Activated T-cell treated with anti-CD3 and anti-CD28 coated beads, Interleukin-2, amount 50 U/mL, for 72 hours (primary cell): Measurements from ENCODE around the gene NRAP. TPM values are rescaled to one million over a fixed set of nuclear protein-coding genes. Genes with fewer than 3 reads are reported as not detected.

Source experiments
- ATAC-seq, 2 donors: fragments of 150-1000 bp; cut with Tn5 transposase; replicated peaks in 1 of 2; 2 replicates each; pipeline ENCODE4 v1.10.0; 2021; ENCODE audit warnings: moderate library complexity in 2 of 2, mild to moderate bottlenecking in 1 of 2
- DNase-seq, 2 donors: peaks; one replicate each; pipeline ENCODE4 v3.0.0; 2021 to 2022; ENCODE audit warnings: mixed read lengths in 1 of 2
- H3K27ac Mint-ChIP-seq: one replicate; pipeline ENCODE4 v1.8.0; 2022; ENCODE audit warnings: mild to moderate bottlenecking, moderate library complexity, mixed read lengths
- H3K27me3 Mint-ChIP-seq: one replicate; pipeline ENCODE4 v1.8.0; 2022; ENCODE audit warnings: low read depth, mixed read lengths
- H3K36me3 Mint-ChIP-seq, 2 donors: one replicate each; pipeline ENCODE4 v1.8.0; 2022; ENCODE audit warnings: mixed read lengths in 2 of 2, mild to moderate bottlenecking in 1 of 2; ENCODE audit not compliant: insufficient read depth in 2 of 2
- H3K4me1 Mint-ChIP-seq: one replicate; pipeline ENCODE4 v1.8.0; 2022; ENCODE audit warnings: low read depth, mixed read lengths
- H3K4me3 Mint-ChIP-seq, 2 donors: one replicate each; pipeline ENCODE4 v1.8.0; 2022; ENCODE audit warnings: mild to moderate bottlenecking in 2 of 2, mixed read lengths in 2 of 2, moderate library complexity in 2 of 2
- H3K9me3 Mint-ChIP-seq, 2 donors: one replicate each; pipeline ENCODE4 v1.8.0; 2022; ENCODE audit warnings: mixed read lengths in 2 of 2
- total RNA-seq, 2 donors: library from RNA; stranded (reverse); gene quantifications; one replicate each; pipeline ENCODE4 v1.2.3, GENCODE V29; 2022

NRAP gene
- total RNA-seq, 2 donors from 2014 or later = not detected

- Mint-ChIP-seq H3K9me3 (no peaks in the 10 kb centered on the region), H3K27ac (no peak overlapping the region), H3K36me3 (no peaks in the 10 kb centered on the region), H3K4me1 (no peaks in the 10 kb centered on the region), H3K27me3 (peaks cover 32% of the 10 kb centered on the region), H3K4me3 (no peak overlapping the region)
- DNase-seq (no peak), ATAC-seq (no peak)
Measured at GRCh38 chr10:113610631-113611601, 52.9 kb downstream of the NRAP start.

GRCh38 chr10:113609704-113610108 lies 54.1 kb downstream of the NRAP start:
- Mint-ChIP-seq H3K4me3 (no peak overlapping the region), H3K9me3 (no peaks in the 10 kb centered on the region), H3K36me3 (no peaks in the 10 kb centered on the region), H3K27me3 (peaks cover 23% of the 10 kb centered on the region), H3K4me1 (no peaks in the 10 kb centered on the region), H3K27ac (no peak overlapping the region)
- DNase-seq (no peak), ATAC-seq (no peak)

- no peaks in the 10 kb centered on the region for H3K27me3 Mint-ChIP-seq
- H3K27ac Mint-ChIP-seq = no peak overlapping the region
- no peaks in the 10 kb centered on the region for H3K9me3 Mint-ChIP-seq
- no peaks in the 10 kb centered on the region for H3K36me3 Mint-ChIP-seq
- ATAC-seq = no peak
- no peaks in the 10 kb centered on the region for H3K4me1 Mint-ChIP-seq
- DNase-seq = no peak
- H3K4me3 Mint-ChIP-seq = no peak overlapping the region
Measured at GRCh38 chr10:113605268-113605978, 58.4 kb downstream of the NRAP start.

GRCh38 chr10:113604572-113604971 lies 59.3 kb downstream of the NRAP start:
- H3K9me3 Mint-ChIP-seq = no peaks in the 10 kb centered on the region
- no peak overlapping the region for H3K27ac Mint-ChIP-seq
- no peaks in the 10 kb centered on the region for H3K27me3 Mint-ChIP-seq
- H3K4me3 Mint-ChIP-seq = no peak overlapping the region
- H3K36me3 Mint-ChIP-seq = no peaks in the 10 kb centered on the region
- DNase-seq = no peak
- H3K4me1 Mint-ChIP-seq = no peaks in the 10 kb centered on the region
- ATAC-seq = no peak

- Mint-ChIP-seq H3K4me3 (no peak overlapping the region), H3K27ac (no peak overlapping the region), H3K9me3 (no peaks in the 10 kb centered on the region), H3K4me1 (no peaks in the 10 kb centered on the region), H3K27me3 (no peaks in the 10 kb centered on the region), H3K36me3 (no peaks in the 10 kb centered on the region)
- ATAC-seq (no peak), DNase-seq (no peak)
Measured at GRCh38 chr10:113603057-113603777, 60.6 kb downstream of the NRAP start.

GRCh38 chr10:113600569-113600968 lies 63.3 kb downstream of the NRAP start:
- peaks cover 15% of the 10 kb centered on the region for H3K27me3 Mint-ChIP-seq
- H3K4me3 Mint-ChIP-seq = no peak overlapping the region
- H3K4me1 Mint-ChIP-seq = no peaks in the 10 kb centered on the region
- H3K27ac Mint-ChIP-seq = no peak overlapping the region
- DNase-seq (no peak), ATAC-seq (peak in 1 of 2 donors; percentile 39)
- no peaks in the 10 kb centered on the region for H3K36me3 Mint-ChIP-seq
- no peaks in the 10 kb centered on the region for H3K9me3 Mint-ChIP-seq

GRCh38 chr10:113594652-113595051 lies 69.2 kb downstream of the NRAP start:
- H3K9me3 Mint-ChIP-seq = no peaks in the 10 kb centered on the region
- no peak overlapping the region for H3K4me3 Mint-ChIP-seq
- no peak overlapping the region for H3K27ac Mint-ChIP-seq
- no peaks in the 10 kb centered on the region for H3K4me1 Mint-ChIP-seq
- ATAC-seq = no peak
- DNase-seq = no peak
- H3K36me3 Mint-ChIP-seq = no peaks in the 10 kb centered on the region
- H3K27me3 Mint-ChIP-seq = peaks cover 16% of the 10 kb centered on the region

- Mint-ChIP-seq H3K27ac (no peak overlapping the region), H3K9me3 (no peaks in the 10 kb centered on the region), H3K4me1 (no peaks in the 10 kb centered on the region), H3K4me3 (no peak overlapping the region), H3K27me3 (peaks cover 16% of the 10 kb centered on the region), H3K36me3 (no peaks in the 10 kb centered on the region)
- no peak for DNase-seq
- ATAC-seq = no peak
Measured at GRCh38 chr10:113592380-113592779, 71.5 kb downstream of the NRAP start.

- Mint-ChIP-seq H3K27ac (no peak overlapping the region), H3K4me3 (no peak overlapping the region), H3K4me1 (no peaks in the 10 kb centered on the region), H3K27me3 (peaks cover under 1% of the 10 kb centered on the region), H3K9me3 (no peaks in the 10 kb centered on the region), H3K36me3 (no peaks in the 10 kb centered on the region)
- DNase-seq (no peak), ATAC-seq (no peak)
Measured at GRCh38 chr10:113590581-113590980, 73.3 kb downstream of the NRAP start.

GRCh38 chr10:113589201-113589770 lies 74.6 kb downstream of the NRAP start:
- no peak overlapping the region for H3K27ac Mint-ChIP-seq
- H3K27me3 Mint-ChIP-seq = peaks cover 9% of the 10 kb centered on the region
- no peaks in the 10 kb centered on the region for H3K4me1 Mint-ChIP-seq
- no peak overlapping the region for H3K4me3 Mint-ChIP-seq
- ATAC-seq (no peak), DNase-seq (no peak)
- H3K36me3 Mint-ChIP-seq = no peaks in the 10 kb centered on the region
- H3K9me3 Mint-ChIP-seq = no peaks in the 10 kb centered on the region

GRCh38 chr10:113585949-113586348 lies 77.9 kb downstream of the NRAP start:
- H3K4me3 Mint-ChIP-seq = no peak overlapping the region
- no peaks in the 10 kb centered on the region for H3K9me3 Mint-ChIP-seq
- H3K27me3 Mint-ChIP-seq = peaks cover 27% of the 10 kb centered on the region
- no peaks in the 10 kb centered on the region for H3K36me3 Mint-ChIP-seq
- ATAC-seq (peak in 1 of 2 donors; percentile 30), DNase-seq (no peak)
- no peaks in the 10 kb centered on the region for H3K4me1 Mint-ChIP-seq
- H3K27ac Mint-ChIP-seq = no peak overlapping the region

GRCh38 chr10:113583571-113583970 lies 80.3 kb downstream of the NRAP start:
- DNase-seq (no peak), ATAC-seq (no peak)
- Mint-ChIP-seq H3K9me3 (no peaks in the 10 kb centered on the region), H3K4me3 (no peak overlapping the region), H3K27me3 (peaks cover 29% of the 10 kb centered on the region), H3K36me3 (no peaks in the 10 kb centered on the region), H3K4me1 (no peaks in the 10 kb centered on the region), H3K27ac (no peak overlapping the region)

GRCh38 chr10:113581092-113581491 lies 82.7 kb downstream of the NRAP start:
- no peak overlapping the region for H3K27ac Mint-ChIP-seq
- no peaks in the 10 kb centered on the region for H3K9me3 Mint-ChIP-seq
- ATAC-seq = no peak
- H3K4me3 Mint-ChIP-seq = no peak overlapping the region
- H3K4me1 Mint-ChIP-seq = no peaks in the 10 kb centered on the region
- no peaks in the 10 kb centered on the region for H3K36me3 Mint-ChIP-seq
- H3K27me3 Mint-ChIP-seq = peaks cover 29% of the 10 kb centered on the region
- no peak for DNase-seq
